ENCODE data around the gene KLK11. TPM values are rescaled to one million over a fixed set of nuclear protein-coding genes. Genes with fewer than 3 reads are reported as not detected.

Gene KLK11
- polyA plus RNA-seq, 1 experiment: not detected

DNA sequence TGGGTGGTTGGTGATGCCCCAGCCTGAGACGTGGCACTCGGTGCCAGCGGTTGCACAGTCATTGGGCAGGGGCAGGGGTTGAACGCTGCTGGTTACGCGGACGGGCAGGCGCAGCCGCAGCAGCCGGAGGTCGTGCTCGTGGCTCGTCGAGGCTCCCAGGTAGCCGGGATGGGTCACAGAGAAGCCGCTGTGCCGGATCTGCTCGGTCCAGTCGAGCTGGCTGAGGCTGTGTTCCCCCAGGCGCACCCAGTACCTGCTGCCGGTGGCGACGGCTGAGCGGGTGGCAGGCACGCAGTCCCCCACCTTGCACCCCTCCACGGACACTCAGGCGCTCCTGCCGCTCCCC is 5.4 kb upstream of the KLK11 start:
- POLR2A ChIA-PET: no interaction called here
- Histone ChIP-seq H3K27ac (ENCODE audit: low read depth, low read length) (no peak overlapping the region), H3K4me3 (ENCODE audit: low read depth, low read length) (no peak overlapping the region), H3K9me3 (ENCODE audit: control insufficient read depth, insufficient read depth, low read length) (peaks cover 16% of the 10 kb centered on the region), H3K27me3 (ENCODE audit: control insufficient read depth, insufficient read depth, low read length) (no peaks in the 10 kb centered on the region)
- CTCF ChIA-PET: interaction anchor here (1.1 kb wide), 1 partner anchor 11 kb away, joined by 4 read pairs; no protein-coding TSS in a partner anchor
- no peak for DNase-seq (ENCODE audit: low read depth, low spot score)
- TF ChIP-seq, protein P1, sequence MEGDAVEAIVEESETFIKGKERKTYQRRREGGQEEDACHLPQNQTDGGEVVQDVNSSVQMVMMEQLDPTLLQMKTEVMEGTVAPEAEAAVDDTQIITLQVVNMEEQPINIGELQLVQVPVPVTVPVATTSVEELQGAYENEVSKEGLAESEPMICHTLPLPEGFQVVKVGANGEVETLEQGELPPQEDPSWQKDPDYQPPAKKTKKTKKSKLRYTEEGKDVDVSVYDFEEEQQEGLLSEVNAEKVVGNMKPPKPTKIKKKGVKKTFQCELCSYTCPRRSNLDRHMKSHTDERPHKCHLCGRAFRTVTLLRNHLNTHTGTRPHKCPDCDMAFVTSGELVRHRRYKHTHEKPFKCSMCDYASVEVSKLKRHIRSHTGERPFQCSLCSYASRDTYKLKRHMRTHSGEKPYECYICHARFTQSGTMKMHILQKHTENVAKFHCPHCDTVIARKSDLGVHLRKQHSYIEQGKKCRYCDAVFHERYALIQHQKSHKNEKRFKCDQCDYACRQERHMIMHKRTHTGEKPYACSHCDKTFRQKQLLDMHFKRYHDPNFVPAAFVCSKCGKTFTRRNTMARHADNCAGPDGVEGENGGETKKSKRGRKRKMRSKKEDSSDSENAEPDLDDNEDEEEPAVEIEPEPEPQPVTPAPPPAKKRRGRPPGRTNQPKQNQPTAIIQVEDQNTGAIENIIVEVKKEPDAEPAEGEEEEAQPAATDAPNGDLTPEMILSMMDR (IDR thresholded peaks at IDR 0.05; ENCODE audit: low read depth, low read length): no peak

DNA sequence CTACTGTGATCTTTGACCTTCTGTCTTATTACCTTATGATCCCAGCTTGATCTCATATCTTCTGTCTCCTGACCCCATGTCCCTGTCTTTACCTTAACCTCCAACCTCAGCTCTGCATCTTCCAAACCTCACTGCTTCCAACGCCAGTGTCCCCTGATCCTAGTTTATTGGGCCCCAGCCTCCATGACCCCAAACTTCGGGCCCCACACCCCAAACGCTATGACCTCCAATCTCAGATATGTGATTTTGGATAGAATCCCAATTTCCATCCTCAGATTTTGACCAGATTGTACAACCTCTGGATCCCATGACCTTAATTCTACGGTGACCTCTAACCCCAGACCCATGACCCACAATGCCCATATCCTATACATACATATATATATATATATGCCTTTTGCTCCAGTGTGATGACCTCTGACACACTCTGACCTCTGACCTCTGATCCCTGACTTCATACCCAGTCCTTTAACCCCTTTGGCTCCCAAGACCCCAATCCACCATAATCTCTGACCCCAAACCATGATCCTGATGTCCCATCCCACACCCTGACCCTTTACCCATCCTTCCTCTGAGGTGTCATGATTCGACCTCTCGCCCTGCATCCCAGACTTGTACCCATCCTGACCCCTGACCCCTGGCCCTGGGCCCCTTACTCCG is 4.9 kb upstream of the KLK11 start:
- ChIA-PET POLR2A (no interaction called here), CTCF (no interaction called here)
- no peaks in the 10 kb centered on the region for H3K27me3 ChIP-seq (ENCODE audit: control insufficient read depth, insufficient read depth, low read length)
- H3K27ac ChIP-seq (ENCODE audit: low read depth, low read length): no peak overlapping the region
- H3K4me3 ChIP-seq (ENCODE audit: low read depth, low read length): no peak overlapping the region
- H3K9me3 ChIP-seq (ENCODE audit: control insufficient read depth, insufficient read depth, low read length): peaks cover 16% of the 10 kb centered on the region
- no peak for DNase-seq (ENCODE audit: low read depth, low spot score)
- TF ChIP-seq, protein P1 (IDR thresholded peaks at IDR 0.05; ENCODE audit: low read depth, low read length): no peak

DNA sequence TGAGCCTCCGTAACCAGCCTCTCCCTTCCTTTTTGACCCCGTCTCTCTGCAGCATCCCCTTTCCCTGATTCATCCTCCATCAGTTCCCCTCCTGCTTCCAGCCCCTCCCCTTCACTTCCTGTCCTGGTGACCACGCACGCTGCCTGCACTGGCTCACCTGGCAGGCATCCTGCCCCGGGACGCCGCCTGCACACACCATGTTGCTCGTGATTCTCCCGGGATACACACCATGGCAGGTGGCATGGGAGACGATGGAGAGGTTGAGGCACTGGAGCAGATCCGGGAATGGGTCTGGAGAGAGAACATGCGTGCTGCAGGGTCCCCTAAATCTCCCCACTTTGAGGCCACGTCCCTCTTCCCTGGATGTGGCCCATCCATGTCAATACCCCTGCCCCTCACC is 4.2 kb upstream of the KLK11 start:
- DNase-seq (ENCODE audit: low read depth, low spot score): no peak
- POLR2A ChIA-PET: no interaction called here
- Histone ChIP-seq H3K27me3 (ENCODE audit: control insufficient read depth, insufficient read depth, low read length) (no peaks in the 10 kb centered on the region), H3K4me3 (ENCODE audit: low read depth, low read length) (no peak overlapping the region), H3K27ac (ENCODE audit: low read depth, low read length) (no peak overlapping the region), H3K9me3 (ENCODE audit: control insufficient read depth, insufficient read depth, low read length) (peaks cover 16% of the 10 kb centered on the region)
- TF ChIP-seq, protein P1 (IDR thresholded peaks at IDR 0.05; ENCODE audit: low read depth, low read length): no peak
- CTCF ChIA-PET: no interaction called here

DNA sequence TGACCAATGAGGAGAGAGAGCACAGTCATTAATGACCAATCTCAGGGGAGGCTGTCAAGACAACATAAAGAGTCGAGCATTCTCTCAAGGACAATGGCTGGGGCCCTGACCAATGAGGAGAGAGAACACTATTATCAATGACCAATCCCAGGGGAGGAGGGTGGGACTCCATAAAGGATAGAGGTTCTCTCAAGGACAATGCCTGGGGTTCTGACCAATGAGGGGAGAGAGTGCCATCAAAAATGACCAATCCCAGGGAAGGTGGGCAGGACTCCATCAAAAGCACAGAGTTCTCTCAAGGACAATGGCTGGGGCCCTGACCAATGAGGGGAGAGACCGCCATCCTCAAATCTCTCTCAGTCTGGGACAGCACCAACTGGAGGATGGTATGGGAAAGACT is 3.3 kb upstream of the KLK11 start:
- H3K9me3 ChIP-seq (ENCODE audit: control insufficient read depth, insufficient read depth, low read length): peaks cover 16% of the 10 kb centered on the region
- H3K27ac ChIP-seq (ENCODE audit: low read depth, low read length): no peak overlapping the region
- no peaks in the 10 kb centered on the region for H3K27me3 ChIP-seq (ENCODE audit: control insufficient read depth, insufficient read depth, low read length)
- DNase-seq (ENCODE audit: low read depth, low spot score): no peak
- TF ChIP-seq, protein P1 (IDR thresholded peaks at IDR 0.05; ENCODE audit: low read depth, low read length): no peak
- ChIA-PET POLR2A (no interaction called here), CTCF (no interaction called here)
- no peak overlapping the region for H3K4me3 ChIP-seq (ENCODE audit: low read depth, low read length)

GRCh38 chr19:51027873-51028272 is 1.5 kb upstream of the KLK11 start:
- no peak overlapping the region for H3K27ac ChIP-seq (ENCODE audit: low read depth, low read length)
- H3K9me3 ChIP-seq (ENCODE audit: control insufficient read depth, insufficient read depth, low read length): peaks cover 11% of the 10 kb centered on the region
- TF ChIP-seq, protein P1 (IDR thresholded peaks at IDR 0.05; ENCODE audit: low read depth, low read length): no peak
- ChIA-PET CTCF (no interaction called here), POLR2A (no interaction called here)
- H3K4me3 ChIP-seq (ENCODE audit: low read depth, low read length): no peak overlapping the region
- no peaks in the 10 kb centered on the region for H3K27me3 ChIP-seq (ENCODE audit: control insufficient read depth, insufficient read depth, low read length)
- no peak for DNase-seq (ENCODE audit: low read depth, low spot score)
